ENCODE results near the gene CA12. TPM values are rescaled to one million over a fixed set of nuclear protein-coding genes. Genes with fewer than 3 reads are reported as not detected.

The CA12 gene
- total RNA-seq, 1 experiment from 2014 or later: 2.8 TPM

DNA sequence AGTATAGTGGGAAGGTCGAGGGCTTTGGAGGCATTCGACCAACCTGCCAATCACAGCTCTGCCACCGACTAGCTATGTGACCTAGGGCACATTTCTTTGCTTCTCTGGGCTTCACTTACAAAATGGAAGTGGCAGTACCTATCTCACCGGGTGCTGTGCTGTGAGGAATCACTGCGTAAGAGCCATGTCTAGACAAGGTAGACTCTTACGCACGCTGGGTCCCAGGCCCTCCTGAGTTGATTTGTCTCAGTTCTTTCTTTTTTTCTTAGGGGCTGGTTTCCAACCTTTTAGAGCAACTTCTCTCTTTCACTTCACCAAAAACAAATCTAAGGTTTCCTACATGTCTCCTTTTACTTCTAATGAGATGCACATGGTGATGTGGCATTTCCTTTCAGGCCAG, 18.8 kb downstream of the CA12 start:
- no peak for ATAC-seq
- no peak overlapping the region for H3K27ac Mint-ChIP-seq
- POLR2A ChIA-PET: no interaction called here

DNA sequence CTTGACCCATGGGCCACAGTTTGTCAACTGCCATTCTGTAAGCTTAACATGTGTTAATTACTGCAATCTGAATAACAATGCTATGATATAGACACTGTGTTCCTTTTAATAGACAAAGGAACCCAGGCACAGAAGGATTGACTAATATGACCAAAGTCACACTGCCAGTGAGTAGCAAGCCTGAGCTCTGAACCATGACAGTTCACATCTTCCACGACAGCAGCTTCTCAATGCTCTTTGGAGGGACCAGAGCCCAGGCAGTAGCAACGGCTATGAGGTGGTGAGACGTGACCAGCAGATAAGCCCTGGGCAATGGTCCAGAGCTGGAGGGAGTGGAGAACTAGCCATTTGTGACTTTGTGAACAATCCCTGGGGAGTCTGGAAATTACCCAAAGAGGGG, 19.4 kb downstream of the CA12 start:
- H3K4me3 Mint-ChIP-seq: no peak overlapping the region; the same call in 1 of the 2 replicates
- DNase-seq (ENCODE audit: low spot score) (no peak), ATAC-seq (no peak)
- H3K4me1 Mint-ChIP-seq: peaks cover 22% of the 10 kb centered on the region
- POLR2A ChIA-PET: no interaction called here
- H3K27ac Mint-ChIP-seq: no peak overlapping the region
- CTCF ChIA-PET: no interaction called here
- TF ChIP-seq, protein P1, sequence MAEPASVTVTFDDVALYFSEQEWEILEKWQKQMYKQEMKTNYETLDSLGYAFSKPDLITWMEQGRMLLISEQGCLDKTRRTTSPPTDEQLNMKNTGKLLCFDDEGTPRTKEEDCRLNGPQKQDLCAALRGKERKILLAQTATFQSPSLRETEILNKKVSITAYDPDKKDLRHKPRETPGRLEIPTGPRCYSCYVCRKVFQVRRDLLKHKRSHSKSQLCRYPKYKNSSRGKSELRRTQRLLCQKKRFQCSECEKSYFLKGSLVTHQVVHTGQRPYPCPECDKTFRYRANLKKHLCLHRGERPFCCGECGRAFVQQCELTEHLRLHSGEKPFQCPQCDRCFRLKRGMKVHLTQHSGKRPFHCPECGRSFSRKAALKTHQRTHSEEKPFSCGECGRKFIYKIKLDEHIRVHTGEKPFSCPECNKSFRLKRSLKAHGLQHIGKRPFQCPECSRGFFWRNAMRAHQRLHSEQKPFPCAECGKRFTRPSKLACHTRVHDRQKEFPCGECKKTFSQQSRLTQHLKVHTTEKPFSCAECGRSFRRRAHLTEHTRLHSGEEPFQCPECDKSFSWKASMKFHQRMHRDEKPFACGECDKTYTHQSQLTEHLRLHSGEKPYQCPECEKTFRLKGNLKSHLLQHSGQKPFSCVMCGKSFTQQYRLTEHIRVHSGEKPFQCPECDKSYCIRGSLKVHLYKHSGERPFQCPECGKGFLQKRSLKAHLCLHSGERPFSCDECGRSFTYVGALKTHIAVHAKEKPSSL (CRISPR knock-in tag; conservative IDR thresholded peaks at IDR 0.05): no peak
- TF ChIP-seq ZNF121 (CRISPR knock-in tag; IDR thresholded peaks at IDR 0.05) (no peak), ZNF671 (CRISPR knock-in tag; IDR thresholded peaks at IDR 0.05) (no peak), IRF2 (CRISPR knock-in tag; IDR thresholded peaks at IDR 0.05; ENCODE audit: borderline replicate concordance, low read depth) (no peak)
- TF ChIP-seq, protein P2, sequence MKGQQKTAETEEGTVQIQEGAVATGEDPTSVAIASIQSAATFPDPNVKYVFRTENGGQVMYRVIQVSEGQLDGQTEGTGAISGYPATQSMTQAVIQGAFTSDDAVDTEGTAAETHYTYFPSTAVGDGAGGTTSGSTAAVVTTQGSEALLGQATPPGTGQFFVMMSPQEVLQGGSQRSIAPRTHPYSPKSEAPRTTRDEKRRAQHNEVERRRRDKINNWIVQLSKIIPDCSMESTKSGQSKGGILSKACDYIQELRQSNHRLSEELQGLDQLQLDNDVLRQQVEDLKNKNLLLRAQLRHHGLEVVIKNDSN (CRISPR knock-in tag; IDR thresholded peaks at IDR 0.05): no peak
- TF ChIP-seq, protein P3, sequence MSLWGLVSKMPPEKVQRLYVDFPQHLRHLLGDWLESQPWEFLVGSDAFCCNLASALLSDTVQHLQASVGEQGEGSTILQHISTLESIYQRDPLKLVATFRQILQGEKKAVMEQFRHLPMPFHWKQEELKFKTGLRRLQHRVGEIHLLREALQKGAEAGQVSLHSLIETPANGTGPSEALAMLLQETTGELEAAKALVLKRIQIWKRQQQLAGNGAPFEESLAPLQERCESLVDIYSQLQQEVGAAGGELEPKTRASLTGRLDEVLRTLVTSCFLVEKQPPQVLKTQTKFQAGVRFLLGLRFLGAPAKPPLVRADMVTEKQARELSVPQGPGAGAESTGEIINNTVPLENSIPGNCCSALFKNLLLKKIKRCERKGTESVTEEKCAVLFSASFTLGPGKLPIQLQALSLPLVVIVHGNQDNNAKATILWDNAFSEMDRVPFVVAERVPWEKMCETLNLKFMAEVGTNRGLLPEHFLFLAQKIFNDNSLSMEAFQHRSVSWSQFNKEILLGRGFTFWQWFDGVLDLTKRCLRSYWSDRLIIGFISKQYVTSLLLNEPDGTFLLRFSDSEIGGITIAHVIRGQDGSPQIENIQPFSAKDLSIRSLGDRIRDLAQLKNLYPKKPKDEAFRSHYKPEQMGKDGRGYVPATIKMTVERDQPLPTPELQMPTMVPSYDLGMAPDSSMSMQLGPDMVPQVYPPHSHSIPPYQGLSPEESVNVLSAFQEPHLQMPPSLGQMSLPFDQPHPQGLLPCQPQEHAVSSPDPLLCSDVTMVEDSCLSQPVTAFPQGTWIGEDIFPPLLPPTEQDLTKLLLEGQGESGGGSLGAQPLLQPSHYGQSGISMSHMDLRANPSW (CRISPR knock-in tag; conservative IDR thresholded peaks at IDR 0.05; ENCODE audit: low read depth): no peak
- TF ChIP-seq, protein P4, sequence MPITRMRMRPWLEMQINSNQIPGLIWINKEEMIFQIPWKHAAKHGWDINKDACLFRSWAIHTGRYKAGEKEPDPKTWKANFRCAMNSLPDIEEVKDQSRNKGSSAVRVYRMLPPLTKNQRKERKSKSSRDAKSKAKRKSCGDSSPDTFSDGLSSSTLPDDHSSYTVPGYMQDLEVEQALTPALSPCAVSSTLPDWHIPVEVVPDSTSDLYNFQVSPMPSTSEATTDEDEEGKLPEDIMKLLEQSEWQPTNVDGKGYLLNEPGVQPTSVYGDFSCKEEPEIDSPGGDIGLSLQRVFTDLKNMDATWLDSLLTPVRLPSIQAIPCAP (CRISPR knock-in tag; IDR thresholded peaks at IDR 0.05): no peak
- H3K9me3 Mint-ChIP-seq: peaks cover 7% of the 10 kb centered on the region
- H3K36me3 Mint-ChIP-seq: no peaks in the 10 kb centered on the region
- peaks cover 3% of the 10 kb centered on the region; the same call in 1 of the 2 replicates for H3K27me3 Mint-ChIP-seq (ENCODE audit: low read depth)

More for the DNA sequence above, 18.8 kb downstream of the CA12 start:
- no peaks in the 10 kb centered on the region for H3K36me3 Mint-ChIP-seq
- peaks cover 22% of the 10 kb centered on the region for H3K4me1 Mint-ChIP-seq
- H3K9me3 Mint-ChIP-seq: peaks cover 7% of the 10 kb centered on the region
- DNase-seq (ENCODE audit: low spot score): no peak
- H3K4me3 Mint-ChIP-seq: no peak overlapping the region
- peaks cover 3% of the 10 kb centered on the region; the same call in 1 of the 2 replicates for H3K27me3 Mint-ChIP-seq (ENCODE audit: low read depth)
- CTCF ChIA-PET: no interaction called here
- TF ChIP-seq SP1 (CRISPR knock-in tag; conservative IDR thresholded peaks at IDR 0.05): no peak

DNA sequence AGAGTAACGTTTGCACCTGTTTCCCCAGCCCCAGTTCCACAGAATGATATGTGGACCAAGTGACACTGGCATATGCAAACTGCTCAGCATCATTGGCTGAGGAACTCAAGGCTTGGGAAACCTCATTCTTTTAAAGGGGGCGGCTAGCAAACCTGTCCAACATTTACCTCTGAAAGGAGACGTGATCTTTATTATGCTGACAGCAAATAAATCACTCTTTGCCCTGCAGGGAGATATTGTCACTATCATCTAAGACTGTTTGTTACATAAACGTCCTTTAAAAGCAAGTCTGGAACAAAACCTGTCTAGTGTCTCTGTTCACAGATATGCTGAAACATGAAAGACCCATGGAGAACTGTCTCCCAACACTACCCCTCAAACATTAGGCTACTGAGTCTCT, 21.5 kb downstream of the CA12 start:
- H3K27me3 Mint-ChIP-seq (ENCODE audit: low read depth): peaks cover 3% of the 10 kb centered on the region; the same call in 1 of the 2 replicates
- TF ChIP-seq, protein P5, sequence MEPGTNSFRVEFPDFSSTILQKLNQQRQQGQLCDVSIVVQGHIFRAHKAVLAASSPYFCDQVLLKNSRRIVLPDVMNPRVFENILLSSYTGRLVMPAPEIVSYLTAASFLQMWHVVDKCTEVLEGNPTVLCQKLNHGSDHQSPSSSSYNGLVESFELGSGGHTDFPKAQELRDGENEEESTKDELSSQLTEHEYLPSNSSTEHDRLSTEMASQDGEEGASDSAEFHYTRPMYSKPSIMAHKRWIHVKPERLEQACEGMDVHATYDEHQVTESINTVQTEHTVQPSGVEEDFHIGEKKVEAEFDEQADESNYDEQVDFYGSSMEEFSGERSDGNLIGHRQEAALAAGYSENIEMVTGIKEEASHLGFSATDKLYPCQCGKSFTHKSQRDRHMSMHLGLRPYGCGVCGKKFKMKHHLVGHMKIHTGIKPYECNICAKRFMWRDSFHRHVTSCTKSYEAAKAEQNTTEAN (CRISPR knock-in tag; IDR thresholded peaks at IDR 0.05): no peak
- TF ChIP-seq, protein P6, sequence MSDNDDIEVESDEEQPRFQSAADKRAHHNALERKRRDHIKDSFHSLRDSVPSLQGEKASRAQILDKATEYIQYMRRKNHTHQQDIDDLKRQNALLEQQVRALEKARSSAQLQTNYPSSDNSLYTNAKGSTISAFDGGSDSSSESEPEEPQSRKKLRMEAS (CRISPR knock-in tag; IDR thresholded peaks at IDR 0.05): no peak
- TF ChIP-seq ZNF317 (CRISPR knock-in tag; IDR thresholded peaks at IDR 0.05; ENCODE audit: borderline replicate concordance, low read depth) (no peak), GTF2I (CRISPR knock-in tag; conservative IDR thresholded peaks at IDR 0.05) (no peak), KAT7 (CRISPR knock-in tag; IDR thresholded peaks at IDR 0.05; ENCODE audit: borderline replicate concordance) (no peak), JAZF1 (CRISPR knock-in tag; IDR thresholded peaks at IDR 0.05) (no peak), OVOL2 (CRISPR knock-in tag; IDR thresholded peaks at IDR 0.05; ENCODE audit: borderline replicate concordance) (no peak), CREM (CRISPR knock-in tag; IDR thresholded peaks at IDR 0.05) (no peak), ZNF416 (CRISPR knock-in tag; IDR thresholded peaks at IDR 0.05) (no peak), ZNF121 (CRISPR knock-in tag; IDR thresholded peaks at IDR 0.05) (no peak), NFE2L1 (CRISPR knock-in tag; IDR thresholded peaks at IDR 0.05) (no peak), NR2C2 (CRISPR knock-in tag; IDR thresholded peaks at IDR 0.05) (no peak), ZBTB21 (CRISPR knock-in tag; IDR thresholded peaks at IDR 0.05; ENCODE audit: borderline replicate concordance) (no peak)
- TF ChIP-seq, protein P7, sequence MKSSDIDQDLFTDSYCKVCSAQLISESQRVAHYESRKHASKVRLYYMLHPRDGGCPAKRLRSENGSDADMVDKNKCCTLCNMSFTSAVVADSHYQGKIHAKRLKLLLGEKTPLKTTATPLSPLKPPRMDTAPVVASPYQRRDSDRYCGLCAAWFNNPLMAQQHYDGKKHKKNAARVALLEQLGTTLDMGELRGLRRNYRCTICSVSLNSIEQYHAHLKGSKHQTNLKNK (CRISPR knock-in tag; IDR thresholded peaks at IDR 0.05): no peak
- TF ChIP-seq, protein P8, sequence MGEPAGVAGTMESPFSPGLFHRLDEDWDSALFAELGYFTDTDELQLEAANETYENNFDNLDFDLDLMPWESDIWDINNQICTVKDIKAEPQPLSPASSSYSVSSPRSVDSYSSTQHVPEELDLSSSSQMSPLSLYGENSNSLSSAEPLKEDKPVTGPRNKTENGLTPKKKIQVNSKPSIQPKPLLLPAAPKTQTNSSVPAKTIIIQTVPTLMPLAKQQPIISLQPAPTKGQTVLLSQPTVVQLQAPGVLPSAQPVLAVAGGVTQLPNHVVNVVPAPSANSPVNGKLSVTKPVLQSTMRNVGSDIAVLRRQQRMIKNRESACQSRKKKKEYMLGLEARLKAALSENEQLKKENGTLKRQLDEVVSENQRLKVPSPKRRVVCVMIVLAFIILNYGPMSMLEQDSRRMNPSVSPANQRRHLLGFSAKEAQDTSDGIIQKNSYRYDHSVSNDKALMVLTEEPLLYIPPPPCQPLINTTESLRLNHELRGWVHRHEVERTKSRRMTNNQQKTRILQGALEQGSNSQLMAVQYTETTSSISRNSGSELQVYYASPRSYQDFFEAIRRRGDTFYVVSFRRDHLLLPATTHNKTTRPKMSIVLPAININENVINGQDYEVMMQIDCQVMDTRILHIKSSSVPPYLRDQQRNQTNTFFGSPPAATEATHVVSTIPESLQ (CRISPR knock-in tag; IDR thresholded peaks at IDR 0.05): no peak
- DNase-seq (ENCODE audit: low spot score) (no peak), ATAC-seq (no peak)
- POLR2A ChIA-PET: no interaction called here
- H3K9me3 Mint-ChIP-seq: peaks cover 7% of the 10 kb centered on the region
- H3K4me1 Mint-ChIP-seq: peaks cover 28% of the 10 kb centered on the region
- CTCF ChIA-PET: no interaction called here
- H3K4me3 Mint-ChIP-seq: no peak overlapping the region
- H3K36me3 Mint-ChIP-seq: no peaks in the 10 kb centered on the region
- H3K27ac Mint-ChIP-seq: no peak overlapping the region
